NCI-H446 treated with DMSO at 0.1 percent for 48 hours (cell line): Measurements from ENCODE around the gene BIRC6.
"Not testable (repeated sequence)": the region's sequence is repeated elsewhere in the genome, so short reads cannot be mapped to it uniquely, and the experiment has no call there.

ENCODE experiments used
- DNase-seq: peaks from one replicate; lab custom pipeline; 2025; lab: John Stamatoyannopoulos, UW

BIRC6 gene, protein sequence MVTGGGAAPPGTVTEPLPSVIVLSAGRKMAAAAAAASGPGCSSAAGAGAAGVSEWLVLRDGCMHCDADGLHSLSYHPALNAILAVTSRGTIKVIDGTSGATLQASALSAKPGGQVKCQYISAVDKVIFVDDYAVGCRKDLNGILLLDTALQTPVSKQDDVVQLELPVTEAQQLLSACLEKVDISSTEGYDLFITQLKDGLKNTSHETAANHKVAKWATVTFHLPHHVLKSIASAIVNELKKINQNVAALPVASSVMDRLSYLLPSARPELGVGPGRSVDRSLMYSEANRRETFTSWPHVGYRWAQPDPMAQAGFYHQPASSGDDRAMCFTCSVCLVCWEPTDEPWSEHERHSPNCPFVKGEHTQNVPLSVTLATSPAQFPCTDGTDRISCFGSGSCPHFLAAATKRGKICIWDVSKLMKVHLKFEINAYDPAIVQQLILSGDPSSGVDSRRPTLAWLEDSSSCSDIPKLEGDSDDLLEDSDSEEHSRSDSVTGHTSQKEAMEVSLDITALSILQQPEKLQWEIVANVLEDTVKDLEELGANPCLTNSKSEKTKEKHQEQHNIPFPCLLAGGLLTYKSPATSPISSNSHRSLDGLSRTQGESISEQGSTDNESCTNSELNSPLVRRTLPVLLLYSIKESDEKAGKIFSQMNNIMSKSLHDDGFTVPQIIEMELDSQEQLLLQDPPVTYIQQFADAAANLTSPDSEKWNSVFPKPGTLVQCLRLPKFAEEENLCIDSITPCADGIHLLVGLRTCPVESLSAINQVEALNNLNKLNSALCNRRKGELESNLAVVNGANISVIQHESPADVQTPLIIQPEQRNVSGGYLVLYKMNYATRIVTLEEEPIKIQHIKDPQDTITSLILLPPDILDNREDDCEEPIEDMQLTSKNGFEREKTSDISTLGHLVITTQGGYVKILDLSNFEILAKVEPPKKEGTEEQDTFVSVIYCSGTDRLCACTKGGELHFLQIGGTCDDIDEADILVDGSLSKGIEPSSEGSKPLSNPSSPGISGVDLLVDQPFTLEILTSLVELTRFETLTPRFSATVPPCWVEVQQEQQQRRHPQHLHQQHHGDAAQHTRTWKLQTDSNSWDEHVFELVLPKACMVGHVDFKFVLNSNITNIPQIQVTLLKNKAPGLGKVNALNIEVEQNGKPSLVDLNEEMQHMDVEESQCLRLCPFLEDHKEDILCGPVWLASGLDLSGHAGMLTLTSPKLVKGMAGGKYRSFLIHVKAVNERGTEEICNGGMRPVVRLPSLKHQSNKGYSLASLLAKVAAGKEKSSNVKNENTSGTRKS (N-terminal part only)

DNA sequence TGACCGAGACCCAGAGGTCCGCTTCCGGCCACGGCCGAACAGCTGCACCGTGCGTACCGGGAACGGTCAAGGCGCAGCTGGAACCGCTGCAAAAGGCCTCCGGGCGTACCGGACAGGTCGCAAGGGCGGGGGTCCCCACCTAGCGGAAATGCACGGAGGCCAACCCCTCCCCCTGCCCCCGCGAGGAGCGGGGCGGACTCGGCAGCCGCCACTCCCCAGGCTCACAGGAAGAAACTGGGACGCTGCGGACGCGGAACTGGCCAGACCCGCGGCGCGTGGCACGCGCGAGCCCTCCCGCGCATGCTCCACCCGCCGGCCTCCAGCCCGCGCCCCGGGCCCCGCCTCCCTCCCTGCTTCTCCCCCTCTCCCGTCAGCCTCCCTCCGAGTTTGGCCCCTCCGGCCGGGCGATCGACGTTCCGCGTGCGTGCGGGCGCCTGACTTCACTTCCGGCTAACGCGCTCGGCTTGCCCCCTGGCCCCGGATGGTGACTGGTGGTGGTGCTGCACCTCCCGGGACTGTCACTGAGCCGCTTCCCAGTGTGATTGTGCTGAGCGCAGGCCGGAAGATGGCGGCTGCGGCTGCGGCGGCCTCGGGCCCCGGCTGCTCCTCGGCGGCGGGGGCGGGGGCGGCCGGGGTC is at the start of gene BIRC6:
Gene BIRC6 (plus strand): TSS at position 343 of the 637 bp plus-strand sequence. CDS start 139 bp downstream, at position 482.
- peak; percentile 84 for DNase-seq

- no peak for DNase-seq
These were observed 46.2 kb upstream of the BIRC6 start for GRCh38 chr2:32310577-32310976.

GRCh38 chr2:32314886-32315285 is 41.9 kb upstream of the BIRC6 start:
- no peak for DNase-seq

DNA sequence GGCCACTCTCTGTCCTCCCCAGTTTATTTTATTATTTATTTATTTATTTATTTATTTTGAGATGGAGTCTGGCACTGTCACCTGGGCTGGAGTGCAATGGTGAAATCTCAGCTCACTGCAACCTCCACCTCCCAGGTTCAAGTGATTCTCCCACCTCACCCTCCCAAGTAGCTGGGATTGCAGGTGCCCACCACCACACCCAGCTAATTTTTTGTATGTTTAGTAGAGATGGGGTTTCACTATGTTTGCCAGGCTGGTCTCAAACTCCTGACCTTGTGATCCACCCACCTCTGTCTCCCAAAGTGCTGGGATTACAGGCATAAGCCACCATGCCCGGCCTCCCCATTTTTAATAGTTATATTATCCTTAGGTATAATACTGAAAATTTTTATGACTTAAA is 28.1 kb upstream of the BIRC6 start:
- DNase-seq = not testable (repeated sequence)

GRCh38 chr2:32329180-32329980 is 27.4 kb upstream of the BIRC6 start:
- DNase-seq = not testable (repeated sequence)

GRCh38 chr2:32330136-32330535 is 26.7 kb upstream of the BIRC6 start:
- no peak for DNase-seq

GRCh38 chr2:32342801-32343200 is 14.0 kb upstream of the BIRC6 start:
- no peak for DNase-seq

- not testable (repeated sequence) for DNase-seq
These were observed 6.0 kb upstream of the BIRC6 start for GRCh38 chr2:32350797-32351196.

GRCh38 chr2:32355976-32356680 is 695 bp upstream of the BIRC6 start:
- DNase-seq = no peak

DNA sequence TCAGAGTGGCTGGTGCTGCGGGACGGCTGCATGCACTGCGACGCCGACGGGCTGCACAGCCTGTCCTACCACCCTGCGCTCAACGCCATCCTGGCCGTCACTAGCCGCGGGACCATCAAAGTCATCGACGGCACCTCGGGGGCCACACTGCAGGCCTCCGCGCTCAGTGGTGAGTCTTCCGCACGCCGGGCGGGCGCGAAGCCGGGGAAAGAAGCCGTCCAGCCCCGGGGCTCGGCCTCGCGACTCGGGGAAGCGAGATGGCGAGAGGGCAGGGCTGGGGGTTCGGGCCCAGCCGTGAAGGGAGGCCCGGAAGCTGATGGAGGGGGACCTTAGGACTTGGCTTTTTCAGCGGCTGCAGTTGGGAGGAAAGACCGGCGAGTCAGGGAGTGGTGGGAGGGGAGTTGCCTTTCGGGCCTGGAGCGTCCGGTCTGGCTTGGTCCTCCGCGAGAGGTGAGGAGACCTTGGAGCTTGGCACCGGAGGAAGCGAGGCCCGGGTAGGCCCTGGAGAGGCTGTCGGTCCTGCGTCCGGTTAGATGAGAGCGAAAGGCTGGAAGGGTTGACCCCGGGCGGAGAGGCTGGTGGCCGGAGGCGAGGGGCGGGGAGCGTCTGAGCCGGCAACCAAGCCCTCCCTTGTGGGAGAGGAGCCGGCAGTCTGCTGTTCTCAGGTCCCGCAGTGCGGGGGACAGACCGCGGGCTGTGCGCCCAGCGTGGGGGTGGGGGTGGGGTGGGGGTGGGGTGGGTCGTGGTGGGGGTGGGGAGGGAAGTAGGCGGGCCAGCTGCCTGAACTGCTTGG is 691 bp downstream of the BIRC6 start:
- DNase-seq = no peak

DNA sequence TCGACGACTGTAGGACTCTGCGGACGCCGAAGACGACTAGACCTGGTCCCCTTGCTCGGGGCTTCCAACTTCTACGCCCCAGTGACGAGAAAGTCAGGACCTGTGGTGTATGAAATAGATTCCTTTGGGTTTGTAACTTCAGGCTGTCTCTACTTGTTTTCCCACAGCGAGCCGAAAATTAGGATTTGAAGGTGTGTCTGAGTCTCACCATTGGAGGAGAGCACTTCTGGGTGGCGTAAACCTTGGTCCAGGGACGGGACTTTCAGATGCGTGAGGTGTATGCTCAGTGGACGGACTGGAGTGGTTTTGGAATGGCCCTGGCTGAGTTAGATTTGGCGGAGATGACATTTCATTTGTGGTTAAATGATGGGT is 1.3 kb downstream of the BIRC6 start:
- DNase-seq = no peak

- no peak for DNase-seq
These were observed 3.6 kb downstream of the BIRC6 start for GRCh38 chr2:32360416-32360815.

DNA sequence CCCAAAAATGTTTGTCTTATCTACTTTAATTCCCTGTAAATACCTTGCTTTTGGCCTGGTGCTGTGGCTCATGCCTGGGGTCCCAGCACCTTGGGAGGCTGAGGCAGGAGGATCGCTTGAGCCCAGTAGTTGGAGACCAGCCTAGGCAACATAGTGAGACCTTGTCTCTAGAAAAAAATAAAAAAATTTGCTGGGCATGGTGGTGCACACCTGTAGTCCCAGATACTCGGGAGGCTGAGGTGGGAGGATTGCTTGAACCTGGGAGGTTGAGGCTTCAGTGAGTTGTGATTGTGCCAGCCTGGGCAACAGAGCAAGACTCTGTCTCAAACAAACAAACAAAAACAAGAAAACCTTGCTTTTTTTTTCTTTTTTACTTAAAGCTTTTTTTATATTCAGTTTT is 6.2 kb downstream of the BIRC6 start:
- not testable (repeated sequence) for DNase-seq

DNA sequence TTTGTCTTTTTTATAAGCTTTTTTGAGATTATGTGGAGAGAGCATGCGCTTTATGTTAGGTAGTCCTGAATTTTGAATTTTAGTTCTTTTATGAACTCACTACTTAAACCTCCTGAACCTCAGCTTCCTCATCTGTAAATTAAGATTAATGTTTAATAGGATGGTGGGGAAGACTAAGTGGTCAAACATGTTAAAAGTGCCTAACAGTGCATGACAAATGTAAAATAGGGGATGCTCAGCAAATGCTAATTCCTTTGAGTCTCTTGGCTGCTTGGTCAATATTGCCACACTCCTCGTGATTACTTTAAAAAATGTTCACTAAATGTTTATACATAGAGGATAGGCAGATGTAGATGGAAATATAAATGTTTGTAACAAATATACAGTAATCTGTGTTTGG is 6.8 kb downstream of the BIRC6 start:
- DNase-seq = no peak

- DNase-seq = not testable (repeated sequence)
These were observed 7.5 kb downstream of the BIRC6 start for GRCh38 chr2:32364290-32364689.

GRCh38 chr2:32365679-32366078 is 8.9 kb downstream of the BIRC6 start:
- not testable (repeated sequence) for DNase-seq

DNA sequence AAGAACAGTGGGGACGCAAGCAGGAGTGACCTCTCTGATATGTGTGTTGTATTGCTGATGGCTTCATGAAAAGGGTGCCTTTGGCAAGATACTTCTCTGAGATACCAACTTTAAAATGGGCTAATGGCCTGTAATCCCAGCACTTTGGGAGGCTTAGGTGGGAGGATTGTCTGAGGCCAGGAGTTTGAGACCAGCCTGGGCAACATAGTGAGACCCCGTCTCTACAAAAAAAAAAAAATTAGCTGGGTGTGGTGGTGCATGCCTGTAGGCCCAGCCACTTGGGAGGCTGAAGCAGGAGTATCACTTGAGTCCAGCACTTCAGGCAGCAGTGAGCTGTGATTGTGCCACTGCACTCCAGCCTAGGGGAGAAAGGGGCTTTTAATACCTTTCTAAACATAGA is 9.8 kb downstream of the BIRC6 start:
- no peak for DNase-seq

- DNase-seq = no peak
These were observed 12.4 kb downstream of the BIRC6 start for GRCh38 chr2:32369222-32369621.

DNA sequence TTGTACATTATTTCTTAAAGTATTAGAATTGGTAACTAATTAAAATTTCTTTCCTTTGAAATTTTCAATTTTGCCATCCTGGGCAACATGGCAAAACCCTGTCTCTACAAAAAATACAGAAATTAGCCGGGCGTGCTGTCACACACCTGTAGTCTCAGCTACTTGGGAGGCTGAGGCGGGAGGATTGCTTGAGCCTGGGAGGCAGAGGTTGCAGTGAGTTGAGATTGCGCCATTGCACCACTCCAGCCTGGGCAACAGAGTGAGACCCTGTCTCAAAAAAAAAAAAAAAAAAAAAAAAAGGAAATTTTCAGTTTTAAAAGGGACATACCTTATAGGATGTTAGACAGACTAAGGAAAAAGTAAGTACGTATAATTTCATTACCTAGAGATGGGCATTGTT is 14.1 kb downstream of the BIRC6 start:
- not testable (repeated sequence) for DNase-seq
